DND-41 (cell line): ENCODE measurements around the gene ROGDI.

ENCODE experiments used
- CTCF ChIP-seq: IDR thresholded peaks from 2 replicates; pipeline ENCODE4 v1.5.1; 2012; ENCODE audit warnings: borderline replicate concordance, low read length, moderate library complexity, mild to moderate bottlenecking; ENCODE audit not compliant: poor library complexity, severe bottlenecking; ENCODE audit errors: extremely low read depth
- EZH2 ChIP-seq: IDR thresholded peaks from 3 replicates; pipeline ENCODE4 v1.6.1; 2012; ENCODE audit warnings: borderline replicate concordance, low read depth, mild to moderate bottlenecking, moderate library complexity, low read length, inconsistent platforms; ENCODE audit not compliant: severe bottlenecking

- TF ChIP-seq CTCF: no peak
- TF ChIP-seq EZH2: no peak
These were observed 33.2 kb downstream of the ROGDI start for GRCh38 chr16:4769306-4769638.
